Testis (tissue), 2 donors: Measurements from ENCODE around the gene MYOM1.

ENCODE experiments used
- POLR2A ChIP-seq: fragments of 450-650 bp; IDR thresholded peaks from one replicate; pipeline ENCODE4 v1.6.1; 2017; ENCODE audit warnings: antibody characterized with exemption, mild to moderate bottlenecking, moderate library complexity
- TF ChIP-seq, protein P1 (sequence below), 3 experiments: fragments of 450-650 bp in 2 of 3; fragments of 200-600 bp in 1 of 3; sonication (generic) in 1 of 3; IDR thresholded peaks; one replicate each; pipeline ENCODE4 v1.5.1; 2016 to 2019; ENCODE audit warnings: antibody characterized with exemption in 3 of 3, mild to moderate bottlenecking in 2 of 3, moderate library complexity in 1 of 3

GRCh38 chr18:3219241-3219630 lies 532 bp downstream of the MYOM1 start:
- TF ChIP-seq, protein P1, sequence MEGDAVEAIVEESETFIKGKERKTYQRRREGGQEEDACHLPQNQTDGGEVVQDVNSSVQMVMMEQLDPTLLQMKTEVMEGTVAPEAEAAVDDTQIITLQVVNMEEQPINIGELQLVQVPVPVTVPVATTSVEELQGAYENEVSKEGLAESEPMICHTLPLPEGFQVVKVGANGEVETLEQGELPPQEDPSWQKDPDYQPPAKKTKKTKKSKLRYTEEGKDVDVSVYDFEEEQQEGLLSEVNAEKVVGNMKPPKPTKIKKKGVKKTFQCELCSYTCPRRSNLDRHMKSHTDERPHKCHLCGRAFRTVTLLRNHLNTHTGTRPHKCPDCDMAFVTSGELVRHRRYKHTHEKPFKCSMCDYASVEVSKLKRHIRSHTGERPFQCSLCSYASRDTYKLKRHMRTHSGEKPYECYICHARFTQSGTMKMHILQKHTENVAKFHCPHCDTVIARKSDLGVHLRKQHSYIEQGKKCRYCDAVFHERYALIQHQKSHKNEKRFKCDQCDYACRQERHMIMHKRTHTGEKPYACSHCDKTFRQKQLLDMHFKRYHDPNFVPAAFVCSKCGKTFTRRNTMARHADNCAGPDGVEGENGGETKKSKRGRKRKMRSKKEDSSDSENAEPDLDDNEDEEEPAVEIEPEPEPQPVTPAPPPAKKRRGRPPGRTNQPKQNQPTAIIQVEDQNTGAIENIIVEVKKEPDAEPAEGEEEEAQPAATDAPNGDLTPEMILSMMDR (IDR thresholded peaks at IDR 0.05): no peak
- TF ChIP-seq POLR2A: no peak
